Fibroblast of the aortic adventitia (primary cell): ENCODE results near the gene PPM1M. TPM values are rescaled to one million over a fixed set of nuclear protein-coding genes. Genes with fewer than 3 reads are reported as not detected.

Experiments used
- DNase-seq: peaks from one replicate; pipeline ENCODE4 v3.0.0-alpha.2; 2010; ENCODE audit warnings: low read depth
- H3K4me3 ChIP-seq: 2 replicates; pipeline ENCODE4 v1.5.1; 2011; ENCODE audit warnings: low read depth, mild to moderate bottlenecking, control low read depth, low read length, moderate library complexity
- total RNA-seq: library from RNA; depleted of rRNA; stranded (reverse); fragments of >200 nt; gene quantifications from 2 replicates; pipeline ENCODE4 v1.2.3, GENCODE V29; 2012; ENCODE audit warnings: low replicate concordance
- TF ChIP-seq, protein P1 (sequence below): IDR thresholded peaks from 2 replicates; pipeline ENCODE4 v1.5.1; 2011; ENCODE audit warnings: mild to moderate bottlenecking, low read length, control low read depth, inconsistent platforms; ENCODE audit not compliant: insufficient read depth

The PPM1M gene
- total RNA-seq, 1 donor = 27.4 TPM

DNA sequence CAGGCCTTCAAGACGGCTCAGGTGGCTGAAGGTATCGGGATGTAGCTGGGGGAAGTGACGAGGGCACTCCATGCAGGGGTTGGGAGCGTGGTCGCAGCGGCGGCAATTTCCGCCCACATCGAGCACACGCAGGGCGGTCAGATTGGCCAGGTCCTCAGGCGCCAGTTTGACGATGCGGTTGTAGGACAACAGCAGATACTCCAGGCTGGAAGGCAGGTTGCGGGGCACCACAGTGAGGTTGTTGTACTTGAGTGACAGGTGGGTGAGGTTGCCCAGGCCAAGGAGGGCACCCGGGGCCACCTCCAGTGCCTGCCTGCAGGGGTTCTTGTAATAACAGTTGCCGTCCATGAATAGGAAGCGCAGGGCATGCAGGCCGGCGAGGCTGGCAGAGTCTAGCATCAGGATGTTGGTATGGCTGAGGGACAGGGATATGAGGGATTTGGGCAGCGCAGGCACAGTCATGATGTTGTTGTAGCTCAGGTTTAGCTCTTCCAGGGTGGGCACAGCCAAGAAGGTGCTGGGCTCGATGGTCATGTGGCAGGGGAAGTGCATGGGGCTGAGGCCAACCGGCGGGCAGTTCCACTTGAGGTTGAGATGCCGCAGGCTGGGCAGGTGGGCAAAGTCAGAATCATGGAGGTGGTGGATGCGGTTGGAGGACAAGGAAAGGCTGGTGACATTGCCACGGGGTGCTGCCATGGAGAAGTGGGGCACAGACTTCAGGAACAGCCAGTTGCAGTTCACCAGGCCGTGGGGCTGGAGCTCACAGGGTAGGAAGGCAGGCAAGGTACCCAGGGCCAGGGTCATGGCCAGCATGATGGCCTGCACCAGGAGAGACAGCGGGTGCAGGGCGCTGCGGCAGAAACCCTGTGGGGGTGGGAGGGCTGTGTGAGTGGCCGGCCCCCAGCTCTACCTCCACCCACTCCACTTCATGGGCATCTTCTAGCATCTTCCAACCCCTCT is 21.8 kb upstream of the PPM1M start:
- H3K4me3 ChIP-seq = no peak overlapping the region
- no peak for DNase-seq
- TF ChIP-seq, protein P1, sequence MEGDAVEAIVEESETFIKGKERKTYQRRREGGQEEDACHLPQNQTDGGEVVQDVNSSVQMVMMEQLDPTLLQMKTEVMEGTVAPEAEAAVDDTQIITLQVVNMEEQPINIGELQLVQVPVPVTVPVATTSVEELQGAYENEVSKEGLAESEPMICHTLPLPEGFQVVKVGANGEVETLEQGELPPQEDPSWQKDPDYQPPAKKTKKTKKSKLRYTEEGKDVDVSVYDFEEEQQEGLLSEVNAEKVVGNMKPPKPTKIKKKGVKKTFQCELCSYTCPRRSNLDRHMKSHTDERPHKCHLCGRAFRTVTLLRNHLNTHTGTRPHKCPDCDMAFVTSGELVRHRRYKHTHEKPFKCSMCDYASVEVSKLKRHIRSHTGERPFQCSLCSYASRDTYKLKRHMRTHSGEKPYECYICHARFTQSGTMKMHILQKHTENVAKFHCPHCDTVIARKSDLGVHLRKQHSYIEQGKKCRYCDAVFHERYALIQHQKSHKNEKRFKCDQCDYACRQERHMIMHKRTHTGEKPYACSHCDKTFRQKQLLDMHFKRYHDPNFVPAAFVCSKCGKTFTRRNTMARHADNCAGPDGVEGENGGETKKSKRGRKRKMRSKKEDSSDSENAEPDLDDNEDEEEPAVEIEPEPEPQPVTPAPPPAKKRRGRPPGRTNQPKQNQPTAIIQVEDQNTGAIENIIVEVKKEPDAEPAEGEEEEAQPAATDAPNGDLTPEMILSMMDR = no peak

DNA sequence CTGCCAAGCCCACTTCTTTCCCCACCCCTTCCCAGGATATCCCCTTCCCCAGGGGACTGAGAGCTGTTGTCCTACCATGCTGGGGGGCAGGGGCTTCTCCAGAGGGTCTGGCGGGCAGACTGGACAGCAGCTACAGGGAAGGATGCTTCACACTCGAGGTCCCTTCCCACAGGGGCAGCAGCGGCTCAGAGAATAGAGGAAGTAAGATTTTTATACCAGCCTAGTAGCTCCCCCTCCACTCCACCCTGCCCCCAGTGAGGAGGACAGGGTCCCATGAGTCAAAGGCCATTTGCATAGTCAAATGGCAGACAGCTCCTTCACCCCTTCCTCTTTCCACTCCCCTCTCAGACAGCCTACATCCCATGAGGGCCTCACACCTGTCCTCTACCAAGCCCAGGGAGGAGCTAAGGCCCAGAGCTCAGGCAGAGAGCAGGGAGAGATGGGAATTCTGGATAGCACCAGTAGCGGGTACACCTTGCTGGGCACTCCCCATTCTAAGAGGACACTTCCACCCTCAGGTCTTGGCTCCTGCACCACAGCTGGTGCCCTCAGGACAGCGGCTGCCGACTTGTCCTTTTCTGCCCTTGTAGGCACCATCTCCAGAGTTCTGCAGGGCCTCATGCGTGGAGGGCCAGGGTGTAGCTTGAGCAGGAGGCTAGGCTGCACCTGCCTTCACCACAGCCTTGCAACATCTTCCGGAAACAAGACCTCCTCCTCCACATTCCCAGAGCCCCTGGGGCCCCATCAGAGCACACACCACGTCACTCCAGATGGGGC is 19.9 kb upstream of the PPM1M start, which contains the start of gene TLR9:
TSS of gene TLR9 (minus strand) at position 194 of the 777 bp plus-strand sequence. CDS start at position 78, 116 bp downstream.
- TF ChIP-seq, protein P1 = no peak
- no peak for DNase-seq
- no peak within 1 kb of the TSS for H3K4me3 ChIP-seq

DNA sequence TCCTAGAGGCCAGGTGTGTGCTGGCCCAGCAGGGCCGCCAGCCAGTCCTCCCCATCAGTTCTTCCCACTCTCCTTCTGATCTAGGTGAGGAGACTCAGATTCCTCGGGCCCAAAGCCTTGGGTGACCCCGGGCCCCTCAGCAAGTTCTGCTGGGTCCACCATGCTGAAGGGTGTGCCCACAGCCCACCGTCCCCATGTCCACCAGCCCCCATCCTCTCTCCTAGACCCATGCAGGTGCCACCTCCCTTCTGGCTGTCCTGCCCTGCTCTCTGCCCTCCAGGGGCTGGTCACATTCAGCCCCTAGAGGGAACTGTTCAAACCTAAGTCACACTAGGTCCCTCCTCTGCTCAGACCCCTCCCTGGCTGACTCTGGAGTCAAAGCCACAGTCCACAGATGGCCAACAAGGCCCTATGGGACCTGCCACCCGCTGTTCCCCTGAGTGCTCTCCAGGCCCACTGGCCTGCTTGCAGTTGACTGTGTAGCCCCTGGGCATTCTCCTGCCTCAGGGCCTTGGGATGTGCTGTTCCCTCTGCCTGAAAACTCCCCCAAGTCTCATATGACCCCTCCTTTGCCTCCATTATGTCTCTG is 19.2 kb upstream of the PPM1M start:
- no peak for DNase-seq
- TF ChIP-seq, protein P1 = no peak
- H3K4me3 ChIP-seq = no peak overlapping the region

DNA sequence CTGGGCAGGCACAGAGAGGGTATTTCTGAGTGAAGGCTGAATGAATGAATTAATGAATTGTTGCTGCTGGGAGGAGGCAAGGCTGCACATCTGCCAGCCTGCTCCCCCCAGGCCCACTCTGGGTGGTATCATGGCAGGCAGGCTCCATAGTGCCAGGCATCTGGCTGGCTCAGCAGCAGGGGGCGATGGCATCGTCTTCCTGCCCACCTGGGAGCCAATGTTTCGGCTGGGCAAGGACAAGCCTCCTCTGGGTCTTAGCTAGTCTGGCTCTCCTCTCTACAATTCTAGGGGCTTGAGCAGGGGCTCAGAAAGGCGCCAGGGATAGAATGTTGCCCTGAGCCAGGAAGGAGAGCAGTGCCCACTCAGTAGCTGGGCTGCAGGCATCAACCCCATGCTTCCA is 18.4 kb upstream of the PPM1M start:
- H3K4me3 ChIP-seq = no peak overlapping the region
- TF ChIP-seq, protein P1 = no peak
- no peak for DNase-seq

DNA sequence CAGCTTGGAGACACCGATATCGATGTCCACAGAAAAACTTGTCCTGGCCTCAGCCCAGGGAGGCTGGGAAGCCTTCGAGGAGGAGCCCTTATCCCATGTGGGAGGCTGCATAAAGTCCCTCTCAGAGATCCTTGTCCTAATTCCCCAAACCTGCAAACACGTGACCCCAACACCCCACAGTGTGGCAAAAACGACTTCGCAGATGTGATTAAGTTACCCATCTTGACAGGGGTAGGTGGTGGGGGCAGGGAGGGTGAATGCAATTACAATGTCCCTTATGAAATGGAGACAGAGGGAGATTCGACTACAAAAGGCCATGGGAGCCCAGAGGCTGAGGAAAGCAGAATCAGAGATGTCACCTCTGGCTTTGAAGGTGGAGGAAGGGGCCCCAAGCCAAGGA is 17.8 kb upstream of the PPM1M start:
- TF ChIP-seq, protein P1 = no peak
- no peak overlapping the region for H3K4me3 ChIP-seq
- DNase-seq = no peak

DNA sequence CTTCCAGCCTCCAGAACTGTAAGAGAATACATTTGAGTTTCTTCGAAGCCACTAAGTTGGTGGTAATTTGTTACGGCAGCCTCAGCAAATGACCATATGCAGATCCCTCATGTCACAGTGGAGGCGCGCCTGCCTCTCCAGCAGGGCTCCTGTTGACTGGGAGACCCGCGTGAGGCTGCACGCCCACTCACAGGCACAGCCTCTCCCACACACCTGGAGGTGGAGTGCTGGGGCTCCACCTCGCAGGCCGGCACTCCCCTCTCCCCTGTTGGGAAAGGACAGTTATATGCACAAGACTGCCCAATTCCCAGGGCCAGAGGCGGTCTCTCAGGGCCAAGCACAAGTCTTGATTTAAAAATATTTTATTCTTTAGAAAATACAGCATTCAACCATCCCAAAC is 17.3 kb upstream of the PPM1M start:
- no peak for DNase-seq
- TF ChIP-seq, protein P1 = no peak
- H3K4me3 ChIP-seq = no peak overlapping the region
